Peyer's patch (tissue), 4 donors: ENCODE results near the gene DDX10. TPM values are rescaled to one million over a fixed set of nuclear protein-coding genes. Genes with fewer than 3 reads are reported as not detected.
"Not testable (repeated sequence)": the region's sequence is repeated elsewhere in the genome, so short reads cannot be mapped to it uniquely, and the experiment has no call there.

Experiments used
- DNase-seq, 3 donors: peaks; one replicate each; pipeline ENCODE4 v3.0.0-alpha.2; 2017 to 2019
- H3K27ac ChIP-seq, 4 donors: fragments of 200-600 bp; sonication (generic); one replicate each; pipeline ENCODE4 v1.5.1; 2016 to 2019
- H3K27me3 ChIP-seq, 2 donors: fragments of 200-600 bp; sonication (generic); one replicate each; pipeline ENCODE4 v1.5.1; 2019
- H3K36me3 ChIP-seq, 3 donors: fragments of 200-600 bp; sonication (generic); one replicate each; pipeline ENCODE4 v1.5.1; 2016 to 2019
- H3K4me1 ChIP-seq, 4 donors: fragments of 200-600 bp; sonication (generic); one replicate each; pipeline ENCODE4 v1.5.1; 2016 to 2019
- H3K4me3 ChIP-seq, 4 donors: fragments of 200-600 bp; sonication (generic); 1 replicate in 3 of 4; 2 replicates in 1 of 4; pipeline ENCODE4 v1.5.1; 2016 to 2019; ENCODE audit warnings: mild to moderate bottlenecking in 1 of 4
- H3K9me3 ChIP-seq, 4 donors: fragments of 200-600 bp; sonication (generic); one replicate each; pipeline ENCODE4 v1.5.1; 2016 to 2019; ENCODE audit warnings: mild to moderate bottlenecking in 1 of 4
- CTCF ChIP-seq, 6 experiments: fragments of 450-650 bp in 4 of 6; fragments of 200-600 bp in 2 of 6; sonication (generic) in 1 of 6; IDR thresholded peaks; one replicate each; pipeline ENCODE4 v1.5.1; 2017 to 2019; ENCODE audit warnings: antibody characterized with exemption in 6 of 6, mild to moderate bottlenecking in 3 of 6, moderate library complexity in 1 of 6
- POLR2A ChIP-seq, 2 donors: fragments of 450-650 bp; IDR thresholded peaks; one replicate each; pipeline ENCODE4 v1.5.1; 2017; ENCODE audit warnings: antibody characterized with exemption in 2 of 2, mild to moderate bottlenecking in 2 of 2, moderate library complexity in 2 of 2
- total RNA-seq, 4 donors: library from RNA; depleted of rRNA; stranded (reverse); fragments of >200 nt; gene quantifications; one replicate each; pipeline ENCODE4 v1.1.0, GENCODE V29; 2016

The DDX10 gene
- total RNA-seq, 4 donors from 2014 or later = 3.9 to 38.0 (median 16.5) TPM

DNA sequence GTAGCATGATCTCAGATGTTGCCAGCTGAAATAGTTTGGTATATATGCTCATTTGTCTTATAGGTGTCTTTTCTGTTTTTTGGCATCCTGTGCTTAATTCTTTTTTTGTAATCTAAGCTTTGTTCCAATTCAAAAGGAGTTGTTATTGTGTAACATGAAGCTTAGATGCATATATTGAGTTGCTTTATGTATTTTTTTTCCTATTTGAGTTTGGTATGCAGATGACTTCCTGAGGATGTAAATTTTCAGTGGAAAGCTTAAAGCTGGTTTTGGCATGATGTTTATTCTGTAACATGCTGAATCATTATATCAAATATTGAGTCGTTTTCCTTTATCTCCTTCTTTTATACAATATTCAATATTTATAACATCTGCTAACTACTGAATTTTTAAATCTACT lies 69.4 kb downstream of the DDX10 start:
- DNase-seq = no peak
- Histone ChIP-seq H3K27me3 (no peaks in the 10 kb centered on the region), H3K9me3 (no peaks in the 10 kb centered on the region), H3K36me3 (no peaks in the 10 kb centered on the region), H3K4me3 (no peak overlapping the region), H3K27ac (no peak overlapping the region), H3K4me1 (no peaks in the 10 kb centered on the region)
- TF ChIP-seq POLR2A (IDR thresholded peaks at IDR 0.05) = no peak
- TF ChIP-seq CTCF (IDR thresholded peaks at IDR 0.05) = no peak

DNA sequence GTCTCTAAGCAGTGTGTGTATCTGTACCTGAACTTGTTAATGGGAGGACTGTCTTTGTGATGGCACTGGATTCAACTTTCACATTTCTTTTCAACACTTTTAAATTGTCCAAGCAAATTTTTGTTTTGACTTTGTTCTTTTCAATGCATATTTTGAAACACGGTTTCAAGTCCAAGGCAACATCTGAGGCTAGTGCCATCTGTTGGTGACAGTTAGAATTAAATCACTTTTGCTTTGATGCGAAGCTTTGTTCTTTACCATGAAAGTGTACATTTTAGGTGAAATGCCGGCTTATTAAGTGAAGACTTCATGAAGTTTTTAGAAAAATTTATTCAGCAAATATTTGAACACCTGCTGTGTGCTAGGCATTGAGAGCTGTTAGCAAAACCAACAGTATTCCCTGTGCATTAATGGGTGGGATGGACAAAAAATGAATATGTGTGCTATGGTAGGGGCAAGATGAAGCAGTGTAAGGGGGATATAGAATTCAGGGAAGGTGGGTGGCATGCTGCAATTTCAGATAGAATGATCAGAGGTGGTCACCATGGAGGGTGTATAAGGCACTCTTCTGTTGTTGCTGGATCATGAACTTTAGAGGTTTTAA lies 70.2 kb downstream of the DDX10 start:
- no peaks in the 10 kb centered on the region for H3K36me3 ChIP-seq
- no peak overlapping the region for H3K27ac ChIP-seq
- no peak for TF ChIP-seq POLR2A (IDR thresholded peaks at IDR 0.05)
- TF ChIP-seq CTCF (IDR thresholded peaks at IDR 0.05) = peak; percentile 23 to 54 (median 48)
- H3K27me3 ChIP-seq = no peaks in the 10 kb centered on the region
- no peak overlapping the region for H3K4me3 ChIP-seq
- H3K9me3 ChIP-seq = no peaks in the 10 kb centered on the region
- H3K4me1 ChIP-seq = no peaks in the 10 kb centered on the region
- no peak for DNase-seq

GRCh38 chr11:108740132-108740531 lies 75.3 kb downstream of the DDX10 start:
- not testable (repeated sequence) for H3K27me3 ChIP-seq, H3K27ac ChIP-seq, H3K4me3 ChIP-seq, H3K9me3 ChIP-seq, DNase-seq, H3K36me3 ChIP-seq, H3K4me1 ChIP-seq

GRCh38 chr11:108743851-108744250 lies 79.0 kb downstream of the DDX10 start:
- H3K9me3 ChIP-seq = no peaks in the 10 kb centered on the region
- TF ChIP-seq POLR2A (IDR thresholded peaks at IDR 0.05) = no peak
- no peak for TF ChIP-seq CTCF (IDR thresholded peaks at IDR 0.05)
- no peaks in the 10 kb centered on the region for H3K27me3 ChIP-seq
- H3K36me3 ChIP-seq = no peaks in the 10 kb centered on the region
- DNase-seq = no peak
- H3K27ac ChIP-seq = no peak overlapping the region
- H3K4me3 ChIP-seq = no peak overlapping the region
- no peaks in the 10 kb centered on the region for H3K4me1 ChIP-seq

GRCh38 chr11:108748968-108749367 lies 84.1 kb downstream of the DDX10 start:
- Histone ChIP-seq H3K36me3 (no peaks in the 10 kb centered on the region), H3K9me3 (no peaks in the 10 kb centered on the region), H3K27me3 (no peaks in the 10 kb centered on the region), H3K27ac (no peak overlapping the region), H3K4me3 (no peak overlapping the region), H3K4me1 (no peaks in the 10 kb centered on the region)
- no peak for DNase-seq
- TF ChIP-seq POLR2A (IDR thresholded peaks at IDR 0.05) = no peak
- TF ChIP-seq CTCF (IDR thresholded peaks at IDR 0.05) = no peak

- H3K4me1 ChIP-seq = no peaks in the 10 kb centered on the region
- H3K4me3 ChIP-seq = no peak overlapping the region
- DNase-seq = no peak
- TF ChIP-seq POLR2A (IDR thresholded peaks at IDR 0.05) = no peak
- TF ChIP-seq CTCF (IDR thresholded peaks at IDR 0.05) = no peak
- H3K27ac ChIP-seq = no peak overlapping the region
- no peaks in the 10 kb centered on the region for H3K27me3 ChIP-seq
- no peaks in the 10 kb centered on the region for H3K9me3 ChIP-seq
- no peaks in the 10 kb centered on the region for H3K36me3 ChIP-seq
These were observed 86.6 kb downstream of the DDX10 start for GRCh38 chr11:108751444-108751843.
